Liver (tissue), 9 donors: ENCODE results near the gene LRRC7. TPM values are rescaled to one million over a fixed set of nuclear protein-coding genes. Genes with fewer than 3 reads are reported as not detected.

Experiments
- DNase-seq: peaks from one replicate; pipeline ENCODE4 v3.0.0-alpha.2; 2017; ENCODE audit warnings: low spot score
- H3K27ac ChIP-seq, 2 donors: one replicate each; pipeline ENCODE4 v1.7.0; 2013; ENCODE audit warnings: inconsistent platforms in 2 of 2, low read length in 2 of 2, control low read depth in 1 of 2, low read depth in 1 of 2, mild to moderate bottlenecking in 1 of 2
- H3K27me3 ChIP-seq, 4 donors: one replicate each; pipeline versions ENCODE4 v1.6.1 to v1.7.0; 2013; ENCODE audit warnings: low read length in 3 of 4, inconsistent platforms in 1 of 4, mild to moderate bottlenecking in 1 of 4, moderate library complexity in 1 of 4; ENCODE audit not compliant: control insufficient read depth in 4 of 4, insufficient read depth in 4 of 4
- H3K36me3 ChIP-seq, 4 donors: one replicate each; pipeline versions ENCODE4 v1.6.1 to v1.7.0; 2013; ENCODE audit warnings: low read length in 3 of 4, mild to moderate bottlenecking in 3 of 4, low read depth in 1 of 4, moderate library complexity in 1 of 4; ENCODE audit not compliant: control insufficient read depth in 4 of 4, insufficient read depth in 3 of 4
- H3K4me1 ChIP-seq, 4 donors: one replicate each; pipeline versions ENCODE4 v1.6.1 to v1.7.0; 2013; ENCODE audit warnings: low read length in 3 of 4, mild to moderate bottlenecking in 3 of 4, moderate library complexity in 1 of 4; ENCODE audit not compliant: control insufficient read depth in 4 of 4, insufficient read depth in 4 of 4
- H3K4me3 ChIP-seq, 3 donors: one replicate each; pipeline versions ENCODE4 v1.6.1 to v1.7.0; 2013; ENCODE audit warnings: low read length in 3 of 3, control low read depth in 1 of 3, low read depth in 1 of 3, mild to moderate bottlenecking in 1 of 3
- H3K9ac ChIP-seq, 2 donors: one replicate each; pipeline ENCODE4 v1.7.0; 2013; ENCODE audit warnings: low read length in 2 of 2, mild to moderate bottlenecking in 2 of 2, moderate library complexity in 2 of 2, control low read depth in 1 of 2, low read depth in 1 of 2
- H3K9me3 ChIP-seq, 4 donors: one replicate each; pipeline versions ENCODE4 v1.6.1 to v1.7.0; 2013; ENCODE audit warnings: low read length in 3 of 4; ENCODE audit not compliant: control insufficient read depth in 4 of 4
- EGR1 ChIP-seq, 2 donors: IDR thresholded peaks; 2 replicates each; pipeline ENCODE4 v1.6.1; 2016 to 2018; ENCODE audit warnings: antibody characterized with exemption in 2 of 2, low read depth in 2 of 2
- FOXA1 ChIP-seq: IDR thresholded peaks from 2 replicates; pipeline ENCODE4 v1.6.1; 2016; ENCODE audit warnings: antibody characterized with exemption
- FOXA2 ChIP-seq: IDR thresholded peaks from 2 replicates; pipeline ENCODE4 v1.6.1; 2016; ENCODE audit warnings: antibody characterized with exemption
- GABPA ChIP-seq, 2 donors: IDR thresholded peaks in 1 of 2; conservative IDR thresholded peaks in 1 of 2; 2 replicates each; pipeline ENCODE4 v1.6.1; 2016; ENCODE audit warnings: antibody characterized with exemption in 2 of 2, mild to moderate bottlenecking in 1 of 2, moderate library complexity in 1 of 2
- HNF4A ChIP-seq, 2 donors: conservative IDR thresholded peaks; 2 replicates each; pipeline ENCODE4 v1.6.1; 2016; ENCODE audit warnings: antibody characterized with exemption in 2 of 2, mild to moderate bottlenecking in 2 of 2
- HNF4G ChIP-seq: IDR thresholded peaks from 2 replicates; pipeline ENCODE4 v1.6.1; 2016; ENCODE audit warnings: antibody characterized with exemption
- JUND ChIP-seq, 2 donors: IDR thresholded peaks; 2 replicates each; pipeline ENCODE4 v1.6.1; 2016; ENCODE audit warnings: antibody characterized with exemption in 2 of 2
- MAX ChIP-seq: IDR thresholded peaks from 2 replicates; pipeline ENCODE4 v1.6.1; 2016; ENCODE audit warnings: antibody characterized with exemption
- NR2F2 ChIP-seq: IDR thresholded peaks from 2 replicates; pipeline ENCODE4 v1.6.1; 2016; ENCODE audit warnings: antibody characterized with exemption
- RAD21 ChIP-seq, 2 donors: IDR thresholded peaks; 2 replicates each; pipeline ENCODE4 v1.6.1; 2016; ENCODE audit warnings: antibody characterized with exemption in 2 of 2, mild to moderate bottlenecking in 2 of 2
- RXRA ChIP-seq, 2 donors: IDR thresholded peaks; 2 replicates each; pipeline ENCODE4 v1.6.1; 2017 to 2018; ENCODE audit warnings: antibody characterized with exemption in 2 of 2, mild to moderate bottlenecking in 1 of 2
- TAF1 ChIP-seq: conservative IDR thresholded peaks from 2 replicates; pipeline ENCODE4 v1.6.1; 2016; ENCODE audit warnings: antibody characterized with exemption, mild to moderate bottlenecking
- YY1 ChIP-seq: IDR thresholded peaks from 2 replicates; pipeline ENCODE4 v1.6.1; 2016; ENCODE audit warnings: antibody characterized with exemption, mild to moderate bottlenecking
- WGBS: extraction: QIAGEN DNeasy Blood & Tissue Kit; methylation state at CpG from one replicate; pipeline ENCODE4 v1.1.7; 2013; 5-methylcytosine and 5-hydroxymethylcytosine counted together
- polyA plus RNA-seq, 2 donors: library from polyadenylated mRNA; stranded (reverse) in 1 of 2; unstranded in 1 of 2; fragments of 200-250 nt in 1 of 2; fragments of >200 nt in 1 of 2; fragmentation: Nextera tagmentation in 1 of 2; extraction: Ambion mirVana in 1 of 2; gene quantifications; one replicate each; pipeline versions ENCODE4 v1.2.1 to v1.2.3, GENCODE V29; 2013 to 2015
- total RNA-seq, 2 donors: library from RNA; depleted of rRNA; stranded (reverse); fragments of >200 nt; gene quantifications; one replicate each; pipeline ENCODE4 v1.2.3, GENCODE V29; 2014
- TF ChIP-seq, protein P1 (sequence below): IDR thresholded peaks from 2 replicates; pipeline ENCODE4 v1.6.1; 2016; ENCODE audit warnings: antibody characterized with exemption
- TF ChIP-seq, protein P2 (sequence below): IDR thresholded peaks from 2 replicates; pipeline ENCODE4 v1.6.1; 2016; ENCODE audit warnings: antibody characterized with exemption, mild to moderate bottlenecking
- TF ChIP-seq, protein P3 (sequence below): IDR thresholded peaks from 2 replicates; pipeline ENCODE4 v1.6.1; 2016; ENCODE audit warnings: antibody characterized with exemption
- donor health status: healthy.
- donor health status: healthy.
- donor health status: healthy.
- donor health status: healthy.
- donor health status: healthy.

LRRC7 gene
- total and polyA plus RNA-seq, 4 donors: 0.08 to 1.1 (median 0.67) TPM

GRCh38 chr1:69553726-69554125, 14.0 kb upstream of the LRRC7 start (continued):
- no peak for TF ChIP-seq MAX
- TF ChIP-seq, protein P1, sequence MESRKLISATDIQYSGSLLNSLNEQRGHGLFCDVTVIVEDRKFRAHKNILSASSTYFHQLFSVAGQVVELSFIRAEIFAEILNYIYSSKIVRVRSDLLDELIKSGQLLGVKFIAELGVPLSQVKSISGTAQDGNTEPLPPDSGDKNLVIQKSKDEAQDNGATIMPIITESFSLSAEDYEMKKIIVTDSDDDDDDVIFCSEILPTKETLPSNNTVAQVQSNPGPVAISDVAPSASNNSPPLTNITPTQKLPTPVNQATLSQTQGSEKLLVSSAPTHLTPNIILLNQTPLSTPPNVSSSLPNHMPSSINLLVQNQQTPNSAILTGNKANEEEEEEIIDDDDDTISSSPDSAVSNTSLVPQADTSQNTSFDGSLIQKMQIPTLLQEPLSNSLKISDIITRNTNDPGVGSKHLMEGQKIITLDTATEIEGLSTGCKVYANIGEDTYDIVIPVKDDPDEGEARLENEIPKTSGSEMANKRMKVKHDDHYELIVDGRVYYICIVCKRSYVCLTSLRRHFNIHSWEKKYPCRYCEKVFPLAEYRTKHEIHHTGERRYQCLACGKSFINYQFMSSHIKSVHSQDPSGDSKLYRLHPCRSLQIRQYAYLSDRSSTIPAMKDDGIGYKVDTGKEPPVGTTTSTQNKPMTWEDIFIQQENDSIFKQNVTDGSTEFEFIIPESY: no peak
- TF ChIP-seq YY1: no peak
- TF ChIP-seq NR2F2: no peak
- TF ChIP-seq HNF4G: no peak
- no peak for TF ChIP-seq HNF4A (conservative IDR thresholded peaks at IDR 0.05)
- no peak for TF ChIP-seq RXRA (IDR thresholded peaks at IDR 0.05)

DNA sequence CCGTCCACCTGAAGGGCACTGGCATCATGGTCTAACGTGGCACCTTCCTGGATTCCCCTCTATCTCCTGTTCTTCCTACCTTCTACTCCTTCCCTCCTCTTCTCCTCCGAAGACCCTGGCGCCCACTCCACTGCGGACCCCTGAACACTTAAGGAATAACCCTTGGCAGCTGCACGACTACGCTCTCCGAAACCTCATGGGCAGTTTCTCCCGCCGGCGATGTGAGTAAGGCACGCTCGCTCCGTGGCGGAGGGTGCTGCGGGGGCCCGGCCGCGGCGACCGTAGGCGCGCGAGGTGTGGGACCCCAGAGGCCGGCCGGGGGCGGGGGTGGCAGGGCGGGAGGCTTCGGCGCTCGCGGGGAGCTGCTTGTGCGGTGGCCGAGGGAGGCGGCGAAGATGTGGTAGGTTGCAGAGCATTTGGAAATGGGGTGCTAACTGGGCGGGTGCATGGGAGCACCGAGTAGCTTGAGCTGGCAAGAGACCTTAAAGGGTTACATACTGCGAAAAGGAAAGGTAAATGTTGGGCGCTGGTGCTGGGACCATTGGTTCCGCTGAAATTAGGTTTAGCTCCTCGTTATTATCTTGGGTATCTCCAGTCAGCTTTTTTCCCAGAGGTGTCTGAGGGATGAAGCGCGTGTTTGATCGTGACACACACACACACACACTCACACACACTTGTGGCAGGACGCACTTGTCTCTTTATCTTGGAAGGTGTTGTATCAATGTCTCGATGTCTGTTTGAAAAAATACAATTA, 876 bp downstream of the LRRC7 start:
- peaks cover 6 to 23% (median 18%) of the 10 kb centered on the region in 4 donors for H3K4me1 ChIP-seq
- H3K27ac ChIP-seq: no peak overlapping the region
- peaks cover 0 to 9% (median 0%) of the 10 kb centered on the region in 4 donors for H3K27me3 ChIP-seq
- no peak overlapping the region for H3K9ac ChIP-seq
- H3K9me3 ChIP-seq: no peaks in the 10 kb centered on the region
- DNase-seq: no peak
- TF ChIP-seq MAX: no peak
- TF ChIP-seq RAD21 (IDR thresholded peaks at IDR 0.05): no peak
- TF ChIP-seq FOXA2: no peak
- no peak for TF ChIP-seq RXRA (IDR thresholded peaks at IDR 0.05)
- no peak for TF ChIP-seq YY1
- TF ChIP-seq GABPA (IDR thresholded peaks at IDR 0.05 in 1 of 2, conservative IDR thresholded peaks at IDR 0.05 in 1 of 2): no peak
- no peak for TF ChIP-seq JUND (IDR thresholded peaks at IDR 0.05)
- no peak for TF ChIP-seq FOXA1
- TF ChIP-seq, protein P1: no peak
- TF ChIP-seq, protein P2, sequence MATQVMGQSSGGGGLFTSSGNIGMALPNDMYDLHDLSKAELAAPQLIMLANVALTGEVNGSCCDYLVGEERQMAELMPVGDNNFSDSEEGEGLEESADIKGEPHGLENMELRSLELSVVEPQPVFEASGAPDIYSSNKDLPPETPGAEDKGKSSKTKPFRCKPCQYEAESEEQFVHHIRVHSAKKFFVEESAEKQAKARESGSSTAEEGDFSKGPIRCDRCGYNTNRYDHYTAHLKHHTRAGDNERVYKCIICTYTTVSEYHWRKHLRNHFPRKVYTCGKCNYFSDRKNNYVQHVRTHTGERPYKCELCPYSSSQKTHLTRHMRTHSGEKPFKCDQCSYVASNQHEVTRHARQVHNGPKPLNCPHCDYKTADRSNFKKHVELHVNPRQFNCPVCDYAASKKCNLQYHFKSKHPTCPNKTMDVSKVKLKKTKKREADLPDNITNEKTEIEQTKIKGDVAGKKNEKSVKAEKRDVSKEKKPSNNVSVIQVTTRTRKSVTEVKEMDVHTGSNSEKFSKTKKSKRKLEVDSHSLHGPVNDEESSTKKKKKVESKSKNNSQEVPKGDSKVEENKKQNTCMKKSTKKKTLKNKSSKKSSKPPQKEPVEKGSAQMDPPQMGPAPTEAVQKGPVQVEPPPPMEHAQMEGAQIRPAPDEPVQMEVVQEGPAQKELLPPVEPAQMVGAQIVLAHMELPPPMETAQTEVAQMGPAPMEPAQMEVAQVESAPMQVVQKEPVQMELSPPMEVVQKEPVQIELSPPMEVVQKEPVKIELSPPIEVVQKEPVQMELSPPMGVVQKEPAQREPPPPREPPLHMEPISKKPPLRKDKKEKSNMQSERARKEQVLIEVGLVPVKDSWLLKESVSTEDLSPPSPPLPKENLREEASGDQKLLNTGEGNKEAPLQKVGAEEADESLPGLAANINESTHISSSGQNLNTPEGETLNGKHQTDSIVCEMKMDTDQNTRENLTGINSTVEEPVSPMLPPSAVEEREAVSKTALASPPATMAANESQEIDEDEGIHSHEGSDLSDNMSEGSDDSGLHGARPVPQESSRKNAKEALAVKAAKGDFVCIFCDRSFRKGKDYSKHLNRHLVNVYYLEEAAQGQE: no peak
- TF ChIP-seq, protein P3, sequence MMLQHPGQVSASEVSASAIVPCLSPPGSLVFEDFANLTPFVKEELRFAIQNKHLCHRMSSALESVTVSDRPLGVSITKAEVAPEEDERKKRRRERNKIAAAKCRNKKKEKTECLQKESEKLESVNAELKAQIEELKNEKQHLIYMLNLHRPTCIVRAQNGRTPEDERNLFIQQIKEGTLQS: no peak
- TF ChIP-seq TAF1: no peak
- TF ChIP-seq EGR1 (IDR thresholded peaks at IDR 0.05; ENCODE audit: low read depth in 2 of 2): no peak
- TF ChIP-seq HNF4A (conservative IDR thresholded peaks at IDR 0.05): no peak
- peak overlapping the region in 2 of 3 donors; percentile 40 to 56 for H3K4me3 ChIP-seq
- WGBS: 2% methylated on average over 47 of the region's 47 CpGs
- H3K36me3 ChIP-seq: no peaks in the 10 kb centered on the region
